Amniotic epithelial cell (primary cell): ENCODE data around the gene IQCN.

Source experiments
- DNase-seq: peaks from one replicate; pipeline ENCODE4 v3.0.0-alpha.2; 2010; ENCODE audit warnings: low read depth

IQCN gene

DNA sequence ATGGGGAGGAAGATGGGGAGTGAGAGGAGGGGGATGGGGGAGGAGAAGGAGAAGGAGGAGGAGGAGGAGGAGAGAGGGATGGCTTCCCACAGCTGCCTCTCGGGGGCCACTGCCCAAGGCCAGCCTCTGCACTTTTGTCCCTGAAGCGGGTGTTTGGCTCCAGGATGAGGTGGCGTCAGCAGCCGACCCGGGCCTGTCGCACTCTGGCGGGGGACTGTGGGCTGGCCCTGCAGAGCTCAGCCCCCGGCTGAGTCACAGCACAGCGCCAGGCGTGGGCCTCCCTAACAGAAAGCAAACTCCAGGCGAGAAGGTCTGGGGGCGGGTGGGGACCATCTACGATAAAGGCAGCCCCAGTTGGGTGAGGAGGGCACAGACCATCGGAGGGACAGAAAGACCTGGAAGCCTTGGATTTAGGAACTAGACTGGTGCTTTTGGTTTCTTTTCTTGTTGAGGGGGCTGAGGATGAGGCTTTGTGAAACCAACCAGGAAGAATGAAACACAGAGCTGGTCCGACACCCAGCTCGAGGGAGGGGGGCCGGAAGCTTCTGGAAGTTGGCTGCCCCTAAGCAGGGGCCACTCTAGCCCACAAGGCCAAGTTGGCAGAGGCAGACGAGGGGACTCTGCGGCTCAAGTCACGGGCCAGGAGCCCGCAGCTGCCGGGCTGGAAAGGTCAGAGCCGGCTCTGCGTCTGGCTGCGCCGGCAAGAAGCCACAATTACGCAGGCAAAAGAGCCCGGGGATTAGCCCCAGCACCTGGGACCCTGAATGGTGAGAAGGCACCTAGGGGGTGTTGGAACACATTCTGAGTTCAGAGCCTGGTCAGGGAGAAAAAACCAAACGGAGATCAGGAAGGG is 30.4 kb upstream of the IQCN start:
- peak; percentile 72 for DNase-seq

DNA sequence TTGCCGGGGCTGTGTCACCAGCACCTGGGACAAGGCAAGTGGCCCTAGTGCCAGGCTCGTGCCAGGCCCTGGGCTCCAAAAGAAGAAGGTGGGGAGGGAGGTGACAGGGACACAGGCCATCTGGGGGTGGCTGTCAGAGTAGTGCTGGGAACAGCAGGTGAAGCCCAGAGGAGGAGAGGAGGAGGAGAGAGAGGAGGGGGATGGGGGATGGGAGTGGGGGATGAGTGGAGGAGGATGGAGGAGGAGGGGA is 29.9 kb upstream of the IQCN start:
- no peak for DNase-seq

DNA sequence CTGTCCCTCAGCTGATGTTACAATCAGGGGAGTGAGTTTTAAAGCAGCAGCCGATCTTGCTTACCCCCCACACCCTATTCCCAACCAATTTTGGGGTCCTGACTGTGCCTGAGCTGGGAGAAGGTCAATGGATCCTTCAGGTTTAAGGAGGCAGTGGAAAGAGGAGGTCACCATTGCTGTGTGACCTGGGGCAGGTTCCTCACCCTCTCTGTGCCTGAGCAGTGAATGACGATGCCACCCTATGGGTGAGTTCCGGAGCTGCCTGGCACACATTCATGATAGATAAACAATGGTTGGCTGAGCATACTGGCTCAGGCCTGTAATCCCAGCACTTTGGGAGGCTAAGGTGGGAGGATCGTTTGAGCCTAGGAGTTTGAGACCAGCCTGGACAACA is 27.5 kb upstream of the IQCN start:
- no peak for DNase-seq

DNA sequence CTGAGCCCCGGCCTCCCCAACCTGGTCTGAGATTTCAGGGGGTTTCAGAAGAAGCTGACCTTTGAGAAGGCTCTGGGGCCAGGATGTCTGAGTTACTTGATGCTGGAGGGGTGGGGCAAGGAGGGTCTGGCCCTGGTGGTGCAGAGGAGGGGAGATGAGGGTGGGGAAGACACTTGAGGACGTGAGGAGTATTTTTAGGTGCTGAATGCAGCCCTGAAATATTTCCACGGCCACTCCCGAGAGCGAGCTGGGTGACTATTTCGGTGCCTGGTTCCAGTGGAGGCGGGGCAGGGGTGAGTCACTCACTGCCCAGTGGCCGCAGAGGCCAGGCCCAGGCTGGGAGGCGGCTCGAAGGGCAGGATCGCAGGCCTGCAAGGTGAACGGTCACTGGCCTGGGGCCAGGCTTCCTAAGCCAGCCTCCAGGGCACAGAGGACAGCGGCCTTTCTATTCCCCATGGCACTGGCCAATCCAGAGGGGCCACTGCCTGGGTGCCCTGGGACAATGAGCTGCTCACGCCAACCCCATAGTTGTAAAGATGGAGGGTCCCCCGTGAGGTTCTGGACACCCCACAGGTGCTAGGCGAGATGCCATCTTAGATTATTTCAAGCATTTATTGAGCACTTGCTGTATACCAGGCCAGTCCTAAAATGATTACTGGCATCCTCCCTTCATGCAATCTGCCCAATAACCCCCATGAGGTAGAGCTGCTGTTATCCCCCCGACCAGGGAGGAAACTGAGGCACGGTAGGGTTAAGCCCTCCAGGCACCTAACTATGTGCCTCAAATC is 26.9 kb upstream of the IQCN start:
- DNase-seq = peak; percentile 76

DNA sequence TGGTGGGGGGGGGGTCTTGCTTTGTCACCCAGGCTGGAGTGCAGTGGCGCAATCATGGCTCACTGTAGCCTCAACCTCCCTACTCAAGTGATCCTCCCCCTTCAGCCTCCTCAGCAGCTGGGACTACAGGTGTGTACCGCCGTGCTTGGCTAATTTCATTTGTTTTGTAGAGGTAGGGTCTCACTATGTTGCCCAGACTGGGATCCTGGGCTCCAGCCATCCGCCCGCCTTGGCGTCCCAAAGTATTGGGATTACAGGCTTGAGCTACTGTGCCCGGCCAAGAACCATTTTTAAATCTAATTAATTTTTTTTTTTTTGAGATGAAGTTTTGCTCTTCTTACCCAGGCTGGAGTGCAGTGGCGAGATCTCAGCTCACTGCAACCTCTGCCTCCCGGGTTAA is 25.4 kb upstream of the IQCN start:
- DNase-seq = no peak

DNA sequence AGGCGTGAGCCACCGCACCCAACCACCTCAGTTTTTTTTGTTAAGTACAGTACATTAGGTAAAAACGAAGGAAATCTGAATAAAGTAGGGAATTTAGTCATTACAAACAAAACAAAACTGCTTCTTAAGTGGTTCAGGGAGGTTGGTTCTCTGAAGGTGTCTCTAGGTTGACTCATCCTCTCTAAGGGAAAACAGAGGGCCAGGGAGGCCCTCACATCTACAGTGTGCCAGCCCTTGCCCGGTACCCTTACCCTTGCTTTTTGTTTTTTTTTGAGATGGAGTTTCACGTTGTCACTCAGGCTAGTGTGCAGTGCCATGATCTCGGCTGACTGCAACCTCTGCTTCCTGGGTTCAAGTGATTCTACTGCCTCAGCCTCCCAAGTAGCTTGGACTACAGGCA is 24.3 kb upstream of the IQCN start:
- peak; percentile 46 for DNase-seq

DNA sequence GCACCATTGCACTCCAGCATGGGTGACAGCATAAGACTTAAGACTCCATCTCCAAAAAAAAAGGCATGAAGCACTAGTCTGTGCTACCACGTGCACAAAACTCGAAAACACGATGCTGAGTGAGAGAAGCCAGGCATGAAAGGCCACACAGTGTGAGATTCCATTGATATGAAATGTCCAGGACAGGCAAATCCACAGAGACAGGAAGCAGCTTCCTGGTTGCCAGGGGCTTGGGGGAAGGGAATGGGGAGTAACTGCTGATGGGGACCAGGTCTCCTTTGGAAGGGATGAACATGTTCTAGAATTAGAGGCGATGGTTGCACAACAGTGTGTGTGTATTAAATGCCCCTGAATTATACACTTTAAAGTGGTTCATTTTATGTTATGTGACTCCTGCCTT is 23.1 kb upstream of the IQCN start:
- DNase-seq = peak; percentile 74

DNA sequence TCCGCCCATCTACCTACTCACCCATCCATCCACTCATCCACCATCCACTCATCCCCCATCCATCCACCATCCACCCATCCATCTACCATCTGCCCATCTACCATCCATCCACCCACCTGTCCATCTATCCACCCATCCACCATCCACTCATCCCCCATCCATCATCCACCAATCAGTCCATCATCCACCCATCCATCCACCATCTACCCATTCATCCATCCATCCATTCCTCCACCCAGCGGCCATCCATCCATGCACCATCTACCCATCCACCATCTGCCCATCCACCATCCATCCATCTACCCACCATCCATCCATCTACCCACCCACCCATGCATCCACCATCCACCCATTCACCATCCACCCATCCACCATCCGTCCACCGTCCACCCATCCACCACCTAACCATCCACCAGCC is 20.8 kb upstream of the IQCN start:
- no peak for DNase-seq

DNA sequence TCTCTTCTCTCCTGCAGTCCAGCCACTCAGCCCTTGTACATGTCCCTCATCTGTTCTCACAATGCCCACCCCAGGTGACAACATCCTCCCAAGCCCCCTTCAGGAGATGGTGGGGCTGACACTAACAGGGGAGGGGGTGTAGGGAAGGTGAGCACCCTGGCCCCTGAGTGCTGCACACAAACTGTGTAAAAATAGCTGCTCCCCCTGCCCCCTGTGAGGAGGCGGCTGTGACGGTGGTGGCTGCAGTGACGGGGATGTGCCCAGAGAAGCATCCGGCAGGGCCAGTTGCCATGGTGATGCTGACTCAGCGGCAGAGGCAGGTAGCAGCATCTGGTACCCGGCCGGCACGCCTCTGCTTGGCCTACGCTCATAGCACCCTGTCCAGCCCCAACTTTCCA is 20.2 kb upstream of the IQCN start:
- DNase-seq = no peak

DNA sequence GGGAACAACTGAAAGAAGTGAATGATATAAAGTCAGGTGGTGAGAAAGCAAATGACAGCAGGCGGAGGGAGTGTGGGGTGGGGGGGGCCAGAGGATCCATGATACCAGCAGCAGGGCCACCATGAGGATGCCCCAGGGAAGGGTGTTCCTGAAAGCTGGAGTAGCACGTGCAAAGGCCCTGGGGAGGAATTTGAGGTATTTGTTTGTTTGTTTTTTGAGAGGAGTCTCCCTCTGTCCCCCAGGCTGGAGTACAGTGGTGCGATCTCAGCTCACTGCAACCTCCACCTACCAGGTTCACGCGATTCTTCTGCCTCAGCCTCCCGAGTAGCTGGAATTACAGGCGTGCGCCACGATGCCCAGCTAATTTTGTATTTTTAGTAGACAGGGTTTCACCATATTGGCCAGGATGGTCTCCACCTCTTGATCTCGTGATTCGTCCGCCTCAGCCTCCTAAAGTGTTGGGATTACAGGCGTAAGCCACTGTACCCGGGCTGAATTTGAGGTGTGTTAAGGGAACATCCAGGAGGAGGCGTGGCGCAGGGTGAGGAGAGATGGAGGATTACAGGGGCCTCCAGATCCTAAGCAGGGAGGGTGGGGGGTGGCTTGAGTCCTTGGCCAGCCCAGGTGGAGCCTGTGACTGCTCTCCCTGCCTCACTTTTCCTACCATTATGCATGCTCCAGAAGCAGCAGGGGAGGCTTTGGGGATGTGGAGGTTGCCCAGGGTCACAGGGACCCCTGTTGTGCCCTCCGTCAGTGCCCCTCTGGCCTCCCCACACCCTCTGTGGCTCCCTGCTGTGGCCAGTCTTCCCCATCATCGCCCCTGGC is 19.6 kb upstream of the IQCN start:
- no peak for DNase-seq

DNA sequence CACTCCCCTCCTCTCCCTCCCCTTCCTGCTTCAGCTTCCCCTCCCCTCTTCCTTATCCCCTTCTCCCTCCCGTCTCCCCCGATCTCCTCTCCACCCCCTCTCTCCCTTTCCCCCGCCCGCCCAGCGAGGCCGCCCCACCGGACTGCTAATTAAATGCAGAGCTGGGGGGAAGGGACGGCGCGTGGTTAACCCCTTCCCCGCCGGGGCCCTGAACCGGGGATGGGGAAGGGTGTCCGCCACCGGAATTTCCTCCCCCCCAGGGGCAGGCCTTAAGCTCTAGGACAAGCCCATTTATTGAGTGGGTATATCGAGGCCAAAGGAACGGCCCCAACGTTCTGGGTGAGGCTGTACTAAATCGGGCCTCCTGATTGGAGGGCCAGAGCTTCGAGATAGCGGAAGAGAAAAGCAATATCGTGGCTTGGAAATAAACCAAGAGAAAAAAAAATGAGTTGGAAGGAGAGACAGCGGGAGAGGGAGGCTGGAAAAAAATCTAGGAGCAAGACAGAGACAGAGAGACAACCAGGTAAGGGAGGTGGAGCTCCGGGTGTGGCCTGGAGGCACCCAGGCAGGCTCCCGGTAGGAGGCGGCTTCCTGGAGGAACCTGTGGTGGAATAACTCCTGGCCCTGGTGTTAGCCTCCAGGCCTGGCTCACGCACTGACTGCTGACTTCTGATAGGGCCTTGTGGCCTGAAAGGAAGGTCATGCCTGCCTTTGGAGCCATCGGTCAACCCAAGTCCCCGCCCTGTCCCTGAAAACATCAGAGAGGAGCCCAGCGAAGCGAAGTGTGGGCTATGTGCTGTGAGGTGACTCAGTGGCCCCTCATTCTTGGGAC is 18.8 kb upstream of the IQCN start:
- DNase-seq = peak; percentile 89

DNA sequence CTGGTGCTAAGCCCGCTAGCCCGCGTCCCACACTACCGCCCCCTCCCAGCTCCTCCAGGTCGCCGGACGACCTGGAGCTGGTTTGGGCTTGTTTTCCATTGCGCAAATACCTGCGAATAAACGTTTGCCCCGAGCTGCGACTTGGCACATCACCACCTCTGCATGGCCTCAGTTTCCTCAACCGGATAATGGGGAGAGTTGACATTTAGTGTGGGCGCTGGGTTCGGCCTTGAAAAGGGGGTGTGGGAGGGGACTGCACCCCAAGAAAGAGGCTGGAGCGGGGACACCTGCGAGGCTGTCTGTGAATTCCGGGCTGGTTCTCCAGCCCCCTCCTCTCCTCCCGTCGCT is 18.2 kb upstream of the IQCN start:
- no peak for DNase-seq

DNA sequence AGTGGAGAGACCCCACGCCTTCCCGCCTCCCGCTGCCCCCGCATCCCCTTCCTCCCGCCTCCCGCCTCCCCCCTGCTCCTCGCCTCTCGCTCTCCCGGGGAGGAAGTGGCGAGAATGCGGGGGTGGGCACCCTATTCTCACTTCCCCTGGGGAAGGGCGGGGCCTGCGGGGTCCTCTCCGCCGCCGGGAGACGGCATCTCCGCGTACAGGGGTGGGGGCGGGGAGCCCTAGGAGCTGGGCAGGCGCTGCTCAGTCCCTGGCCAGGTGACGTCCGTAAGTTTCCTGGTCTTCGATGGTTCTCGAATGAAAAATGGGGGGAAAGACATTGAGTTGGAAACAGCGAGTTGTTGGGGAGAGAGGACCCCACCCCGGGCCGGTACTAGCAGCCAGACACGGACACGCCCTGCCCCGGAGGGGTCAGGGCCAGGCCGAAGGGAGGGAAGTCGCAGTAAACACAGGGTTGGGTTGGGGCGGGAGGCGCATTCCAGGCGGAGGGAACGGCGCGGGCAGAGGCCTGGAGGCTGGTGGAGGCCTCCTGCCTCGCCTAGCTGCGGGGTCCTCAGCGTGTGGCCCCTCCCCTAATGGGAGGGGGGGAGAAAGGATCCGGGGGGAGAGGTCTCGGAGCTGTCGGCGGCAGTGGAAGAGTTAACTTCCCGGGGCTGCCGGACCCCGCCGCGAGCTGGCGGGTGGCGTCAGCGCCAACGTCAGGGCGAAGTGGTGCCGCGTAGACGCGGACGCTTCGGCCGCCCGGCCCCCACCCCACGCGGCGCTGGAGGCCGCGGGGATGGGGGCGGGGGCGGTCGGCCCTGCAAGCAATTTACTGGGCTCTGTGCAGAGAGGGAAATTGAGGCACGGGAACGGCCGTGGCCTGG is 17.6 kb upstream of the IQCN start:
- peak; percentile 91 for DNase-seq

DNA sequence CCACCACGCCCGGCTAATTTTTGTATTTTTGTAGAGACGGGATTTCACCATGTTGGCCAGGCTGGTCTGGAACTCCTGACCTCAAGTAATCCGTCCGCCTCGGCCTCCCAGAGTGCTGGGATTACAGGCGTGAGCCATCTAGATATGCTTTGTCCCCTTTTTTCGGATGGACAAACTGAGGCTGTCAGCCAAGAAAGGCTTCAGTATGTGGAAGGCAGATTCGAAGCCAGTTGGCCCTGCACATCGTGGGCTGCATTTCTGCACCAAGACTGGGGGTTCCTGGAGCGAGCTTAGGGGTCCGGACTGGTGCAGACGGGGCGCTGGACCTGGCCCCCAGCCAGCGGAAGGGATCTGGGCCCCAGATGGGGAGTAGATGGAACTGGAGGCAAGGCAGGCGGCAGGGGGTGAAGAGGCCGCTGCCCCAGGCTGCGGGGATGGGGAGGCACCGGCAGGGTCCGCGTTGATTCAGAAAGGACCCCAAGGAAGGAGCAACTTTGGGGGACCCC is 16.8 kb upstream of the IQCN start:
- no peak for DNase-seq

DNA sequence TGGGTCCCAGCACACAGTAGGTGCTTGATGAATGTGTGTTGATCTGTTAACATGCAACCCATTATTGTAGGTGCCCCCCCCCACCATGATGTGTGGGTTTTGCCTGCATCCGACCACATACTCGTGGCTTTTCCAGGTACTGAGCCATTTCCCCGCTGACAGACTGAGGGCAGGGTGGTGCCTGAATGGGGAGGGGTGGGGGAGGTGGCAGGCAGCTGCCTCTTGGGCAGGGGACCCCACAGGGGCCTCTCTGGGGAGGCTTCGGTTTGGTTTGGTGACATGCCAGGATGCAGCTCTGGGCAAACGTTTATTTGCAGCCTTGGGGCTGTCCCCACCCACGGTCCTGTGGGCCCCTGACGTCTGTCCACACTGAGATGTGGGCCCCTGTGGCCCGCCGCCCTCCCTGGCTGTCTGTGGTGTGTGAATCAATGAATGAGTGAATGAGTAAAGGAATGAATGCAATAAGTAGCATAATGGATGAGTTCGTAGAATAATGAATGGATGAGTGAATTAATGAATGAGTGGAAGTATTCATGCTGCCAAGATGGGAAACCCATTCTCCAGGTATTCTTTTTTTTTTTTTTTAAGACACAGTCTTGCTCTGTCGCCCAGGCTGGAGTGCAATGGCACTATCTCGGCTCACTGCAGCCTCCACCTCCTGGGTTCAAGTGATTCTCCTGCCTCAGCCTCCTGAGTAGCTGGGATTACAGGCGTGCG is 16.2 kb upstream of the IQCN start:
- DNase-seq = peak; percentile 49

DNA sequence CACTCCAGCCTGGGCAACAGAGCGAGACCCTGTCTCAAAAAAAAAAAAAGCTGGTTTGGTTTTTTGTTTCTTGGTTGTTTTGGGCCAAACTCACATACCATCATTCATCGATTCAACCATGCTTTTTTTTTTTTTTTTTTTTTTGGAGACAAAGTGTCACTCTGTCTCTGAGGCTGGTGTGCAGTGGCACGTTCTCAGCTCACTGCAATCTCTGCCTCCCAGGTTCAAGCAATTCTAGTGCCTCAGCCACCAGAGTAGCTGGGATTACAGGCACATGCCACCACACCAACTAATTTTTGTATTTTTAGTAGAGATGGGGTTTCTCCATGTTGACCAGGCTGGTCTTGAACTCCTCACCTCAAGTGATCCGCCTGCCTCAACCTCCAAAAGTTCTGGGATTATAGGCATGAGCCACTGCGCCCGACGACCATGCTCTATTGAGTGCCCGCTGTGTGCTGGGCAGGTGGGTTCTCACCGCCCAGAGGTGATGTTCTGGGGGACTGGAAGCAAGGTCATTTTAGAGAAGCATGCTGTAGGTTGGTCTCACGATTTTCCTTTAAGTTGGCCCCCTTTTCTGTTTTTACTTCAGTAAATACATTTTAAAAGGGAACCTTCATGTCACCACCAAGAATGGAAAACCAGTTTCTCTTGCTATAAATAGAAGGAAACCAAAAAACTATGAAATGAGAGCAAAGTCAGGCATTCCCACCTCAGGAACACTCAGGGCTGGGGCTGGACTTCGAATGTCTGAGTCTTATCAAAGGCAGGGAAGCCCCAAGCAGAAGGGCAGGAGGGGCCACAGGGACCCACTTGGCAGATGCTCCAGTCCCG is 15.4 kb upstream of the IQCN start:
- no peak for DNase-seq

DNA sequence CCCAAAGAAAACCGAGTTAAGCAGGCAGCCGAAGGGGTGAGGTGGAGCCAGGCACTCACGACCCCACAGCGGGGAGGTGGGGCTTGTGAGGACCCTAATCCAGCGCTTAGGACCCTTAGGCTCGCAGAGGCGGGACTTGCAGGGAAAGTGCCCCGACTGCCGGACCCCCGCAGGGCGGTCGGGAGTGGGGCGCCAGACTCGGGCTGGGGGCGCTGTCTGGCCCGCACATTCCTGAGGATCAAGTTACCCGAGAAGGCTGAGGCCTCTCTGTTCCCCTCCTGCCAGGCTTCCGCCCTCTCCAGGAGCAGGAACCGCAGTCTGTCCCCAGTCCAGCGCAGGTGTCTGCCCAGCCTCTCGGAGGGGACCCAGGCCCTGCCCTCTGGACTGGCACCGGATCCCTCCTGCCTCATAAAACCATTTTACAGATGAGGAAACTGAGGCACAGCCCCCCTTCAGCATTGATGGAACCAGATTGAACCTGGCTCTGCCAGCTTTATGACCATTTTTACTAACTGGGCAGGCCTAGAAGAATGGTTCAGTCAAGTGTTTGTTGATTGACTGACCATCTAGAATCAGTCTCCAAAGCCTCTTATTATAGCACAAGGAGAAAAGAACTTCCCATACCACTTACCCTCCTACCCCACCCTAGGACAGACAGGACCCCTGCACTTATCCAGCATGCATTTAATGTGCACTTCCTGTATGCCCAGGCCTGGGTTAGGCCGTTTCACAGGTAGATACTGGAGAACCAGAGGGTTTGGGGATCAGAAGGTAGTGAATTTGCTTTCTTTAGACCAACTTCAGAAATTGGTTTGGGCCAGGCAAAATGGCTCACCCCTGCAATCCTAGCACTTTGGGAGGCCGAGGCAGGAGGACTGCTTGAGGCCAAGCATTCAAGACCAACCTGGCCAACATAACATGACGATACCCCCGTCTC is 13.9 kb upstream of the IQCN start:
- DNase-seq = peak; percentile 44

DNA sequence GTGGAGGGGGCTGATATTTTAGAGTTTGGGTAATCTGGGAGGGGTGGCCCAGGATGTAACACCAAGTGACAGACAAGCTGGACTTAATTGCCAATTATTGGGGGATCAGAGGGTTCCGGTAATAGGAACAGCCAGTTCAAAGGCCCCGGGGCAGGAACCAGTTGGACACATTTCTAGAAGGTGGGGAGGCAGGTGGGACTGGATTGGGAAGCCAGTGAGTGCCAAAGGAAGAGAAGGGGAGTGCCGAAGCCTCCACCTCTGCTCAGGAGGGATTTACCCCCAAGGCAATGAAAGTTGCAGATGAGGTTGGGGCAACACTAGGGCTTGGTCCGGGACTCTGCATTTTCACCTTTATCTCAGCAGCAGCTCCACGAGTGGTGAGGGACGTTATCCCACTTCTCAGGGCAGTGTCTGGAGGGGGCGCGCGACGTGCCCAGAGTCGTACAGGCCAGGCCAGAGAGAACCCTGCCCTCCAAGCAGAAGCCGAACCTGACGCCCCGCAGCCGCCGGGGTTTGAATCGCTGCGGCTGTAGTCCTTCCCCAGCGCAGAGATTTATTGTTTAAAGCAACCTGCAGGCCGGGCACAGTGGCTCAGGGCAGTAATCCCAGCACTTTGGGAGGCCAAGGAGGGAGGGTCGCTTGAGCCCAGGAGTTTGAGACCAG is 12.9 kb upstream of the IQCN start:
- DNase-seq = no peak
